Testis (tissue), 3 donors: ENCODE measurements around the gene PLAAT5. TPM values are rescaled to one million over a fixed set of nuclear protein-coding genes. Genes with fewer than 3 reads are reported as not detected.

Experiments
- DNase-seq: peaks from one replicate; pipeline ENCODE4 v3.0.0-alpha.2; 2019
- H3K27ac ChIP-seq, 2 donors: fragments of 200-600 bp; sonication (generic); one replicate each; pipeline ENCODE4 v1.5.1; 2019
- H3K27me3 ChIP-seq: fragments of 200-600 bp; sonication (generic); one replicate; pipeline ENCODE4 v1.5.1; 2019
- H3K36me3 ChIP-seq: fragments of 200-600 bp; sonication (generic); one replicate; pipeline ENCODE4 v1.5.1; 2017; ENCODE audit warnings: low read depth; ENCODE audit errors: missing control alignments
- H3K4me1 ChIP-seq: fragments of 200-600 bp; sonication (generic); one replicate; pipeline ENCODE4 v1.5.1; 2019
- H3K4me3 ChIP-seq, 2 donors: fragments of 200-600 bp; sonication (generic); one replicate each; pipeline ENCODE4 v1.5.1; 2017 to 2019
- H3K9me3 ChIP-seq: fragments of 200-600 bp; sonication (generic); one replicate; pipeline ENCODE4 v1.5.1; 2017
- POLR2A ChIP-seq: fragments of 450-650 bp; IDR thresholded peaks from one replicate; pipeline ENCODE4 v1.6.1; 2017; ENCODE audit warnings: antibody characterized with exemption, mild to moderate bottlenecking, moderate library complexity
- WGBS, 2 donors: methylation state at CpG; one replicate each; pipeline ENCODE4 v1.1.5; 2018; 5-methylcytosine and 5-hydroxymethylcytosine counted together
- intact Hi-C: fragments of 100-400 bp; cut with DNase I; formaldehyde crosslinking; loops from one replicate; pipeline ENCODE4 v1.15.1; 2023; ENCODE audit warnings: low total_unique reads
- polyA plus RNA-seq: library from polyadenylated mRNA; stranded (reverse); fragments of 350-450 nt; fragmentation: Illumina TruSeq; extraction: RNeasy Lipid Tissue Mini Kit (QIAGEN cat#74804); gene quantifications from one replicate; pipeline ENCODE4 v1.2.3, GENCODE V29; 2014; ENCODE audit warnings: low read depth, low replicate concordance; ENCODE audit not compliant: insufficient read depth
- total RNA-seq, 2 donors: library from RNA; depleted of rRNA; stranded (reverse); fragments of >200 nt; gene quantifications; one replicate each; pipeline ENCODE4 v1.2.3, GENCODE V29; 2016
- TF ChIP-seq, protein P1 (sequence below), 3 experiments: fragments of 450-650 bp in 2 of 3; fragments of 200-600 bp in 1 of 3; sonication (generic) in 1 of 3; IDR thresholded peaks; one replicate each; pipeline ENCODE4 v1.5.1; 2016 to 2019; ENCODE audit warnings: antibody characterized with exemption in 3 of 3, mild to moderate bottlenecking in 2 of 3, moderate library complexity in 1 of 3

Gene PLAAT5
- total and polyA plus RNA-seq, 3 donors from 2014 or later: 60.6 to 148 (median 92.8) TPM

DNA sequence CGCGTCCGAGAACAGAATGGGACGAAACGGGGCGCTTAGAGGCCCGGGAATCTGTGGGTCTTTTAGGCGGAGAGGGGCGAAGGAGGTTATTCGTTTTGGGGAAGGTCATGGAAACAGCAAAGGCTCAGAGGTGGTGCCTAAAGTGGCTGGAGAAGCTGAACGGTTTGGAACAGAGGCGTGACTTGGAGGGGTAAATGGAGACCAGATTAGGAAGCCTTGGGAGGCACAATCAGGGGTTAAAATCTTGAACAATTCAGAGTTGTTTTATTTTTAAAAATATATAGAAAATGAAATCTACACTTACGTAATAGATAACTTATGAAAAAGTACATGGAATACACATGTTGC is 247 bp upstream of the PLAAT5 start:
- intact Hi-C loops: no loop called here
- Histone ChIP-seq H3K4me3 (peak overlapping the region; percentile 48 to 71), H3K27me3 (no peaks in the 10 kb centered on the region), H3K27ac (peak overlapping the region; percentile 56 to 93), H3K9me3 (no peaks in the 10 kb centered on the region), H3K36me3 (no peaks in the 10 kb centered on the region), H3K4me1 (peaks cover 27% of the 10 kb centered on the region)
- no peak for TF ChIP-seq POLR2A
- TF ChIP-seq, protein P1, sequence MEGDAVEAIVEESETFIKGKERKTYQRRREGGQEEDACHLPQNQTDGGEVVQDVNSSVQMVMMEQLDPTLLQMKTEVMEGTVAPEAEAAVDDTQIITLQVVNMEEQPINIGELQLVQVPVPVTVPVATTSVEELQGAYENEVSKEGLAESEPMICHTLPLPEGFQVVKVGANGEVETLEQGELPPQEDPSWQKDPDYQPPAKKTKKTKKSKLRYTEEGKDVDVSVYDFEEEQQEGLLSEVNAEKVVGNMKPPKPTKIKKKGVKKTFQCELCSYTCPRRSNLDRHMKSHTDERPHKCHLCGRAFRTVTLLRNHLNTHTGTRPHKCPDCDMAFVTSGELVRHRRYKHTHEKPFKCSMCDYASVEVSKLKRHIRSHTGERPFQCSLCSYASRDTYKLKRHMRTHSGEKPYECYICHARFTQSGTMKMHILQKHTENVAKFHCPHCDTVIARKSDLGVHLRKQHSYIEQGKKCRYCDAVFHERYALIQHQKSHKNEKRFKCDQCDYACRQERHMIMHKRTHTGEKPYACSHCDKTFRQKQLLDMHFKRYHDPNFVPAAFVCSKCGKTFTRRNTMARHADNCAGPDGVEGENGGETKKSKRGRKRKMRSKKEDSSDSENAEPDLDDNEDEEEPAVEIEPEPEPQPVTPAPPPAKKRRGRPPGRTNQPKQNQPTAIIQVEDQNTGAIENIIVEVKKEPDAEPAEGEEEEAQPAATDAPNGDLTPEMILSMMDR (IDR thresholded peaks at IDR 0.05): no peak
- DNase-seq: no peak
- 0 to 1% methylated on average over 13 of the region's 13 CpGs for WGBS, 2 donors

DNA sequence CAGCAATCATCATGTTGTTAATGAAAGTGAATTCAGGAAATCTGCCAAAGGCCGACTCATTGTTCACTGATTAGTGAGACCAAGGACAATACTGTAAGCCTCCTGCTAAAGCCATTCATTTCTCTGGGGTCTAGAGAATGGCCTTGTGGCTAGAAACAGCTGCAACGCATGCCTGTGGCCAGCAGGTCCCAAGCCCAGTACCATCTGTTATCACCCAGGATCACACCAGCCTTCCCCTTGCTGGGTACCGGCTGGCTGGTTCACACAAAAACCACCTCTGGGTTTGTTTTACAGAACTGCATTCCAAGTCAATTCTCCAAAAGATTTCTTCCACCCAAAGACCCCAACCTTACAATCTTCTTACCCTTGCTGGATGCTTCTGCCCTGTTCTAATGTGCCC is 1.1 kb downstream of the PLAAT5 start:
- Histone ChIP-seq H3K27ac (peak overlapping the region; percentile 56 to 93), H3K27me3 (no peaks in the 10 kb centered on the region), H3K9me3 (no peaks in the 10 kb centered on the region), H3K36me3 (no peaks in the 10 kb centered on the region), H3K4me1 (peaks cover 26% of the 10 kb centered on the region), H3K4me3 (peak overlapping the region; percentile 48 to 71)
- WGBS, 2 donors: 31 to 33% methylated on average over 3 of the region's 3 CpGs
- DNase-seq: peak; percentile 49
- TF ChIP-seq, protein P1 (IDR thresholded peaks at IDR 0.05): no peak
- no peak for TF ChIP-seq POLR2A
- intact Hi-C loops: loop anchor here (10.0 kb wide), 1 partner anchor 145 kb away; no protein-coding TSS in a partner anchor

DNA sequence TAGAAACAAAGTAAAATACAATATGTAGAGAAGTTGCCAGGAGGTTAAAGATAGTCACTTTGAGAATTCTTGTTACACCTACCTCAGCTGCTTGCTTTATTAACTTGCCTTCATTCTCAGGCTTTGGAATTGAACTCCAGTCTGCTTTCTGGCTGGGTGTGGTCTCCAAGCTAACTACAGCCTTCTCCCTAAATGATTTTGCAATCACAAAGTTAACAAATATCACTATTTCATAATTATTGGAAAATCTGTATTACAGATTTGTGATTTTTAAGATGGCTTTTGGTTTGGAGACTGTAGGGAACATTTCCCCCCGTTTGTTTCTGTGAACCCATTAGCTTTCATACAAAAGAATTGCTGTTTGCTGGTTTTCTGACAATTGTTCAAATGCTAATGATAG is 2.2 kb downstream of the PLAAT5 start:
- H3K9me3 ChIP-seq: no peaks in the 10 kb centered on the region
- H3K27me3 ChIP-seq: no peaks in the 10 kb centered on the region
- intact Hi-C loops: loop anchor here (10.0 kb wide), 1 partner anchor 146 kb away; no protein-coding TSS in a partner anchor
- no peak overlapping the region for H3K4me3 ChIP-seq
- no peak for DNase-seq
- TF ChIP-seq, protein P1 (IDR thresholded peaks at IDR 0.05): no peak
- TF ChIP-seq POLR2A: no peak
- WGBS, 2 donors: 45 to 46% methylated on average over 1 of the region's 1 CpG
- peak overlapping the region in 1 of 2 donors; percentile 56 for H3K27ac ChIP-seq
- no peaks in the 10 kb centered on the region for H3K36me3 ChIP-seq
- peaks cover 18% of the 10 kb centered on the region for H3K4me1 ChIP-seq

DNA sequence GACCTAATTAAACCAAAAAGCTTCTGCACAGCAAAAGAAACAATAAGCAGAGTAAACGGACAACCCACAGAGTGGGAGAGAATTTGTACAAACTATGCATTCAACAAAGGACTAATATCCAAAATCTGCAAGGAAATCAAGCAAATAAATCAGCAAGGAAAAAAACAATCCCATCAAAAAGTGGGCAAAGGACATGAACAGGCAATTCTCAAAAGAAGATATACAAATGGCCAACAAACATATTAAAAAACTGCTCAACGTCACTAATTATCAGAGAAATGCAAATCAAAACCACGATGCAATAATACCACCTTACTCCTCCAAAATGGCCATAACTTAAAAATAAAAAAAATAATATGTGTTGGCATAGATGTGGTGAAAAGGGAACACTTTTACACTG is 5.2 kb downstream of the PLAAT5 start:
- WGBS, 2 donors: 85 to 88% methylated on average over 3 of the region's 3 CpGs
- Histone ChIP-seq H3K9me3 (no peaks in the 10 kb centered on the region), H3K4me3 (no peak overlapping the region), H3K4me1 (peaks cover 5% of the 10 kb centered on the region), H3K36me3 (no peaks in the 10 kb centered on the region), H3K27me3 (no peaks in the 10 kb centered on the region), H3K27ac (no peak overlapping the region)
- intact Hi-C loops: loop anchor here (10.0 kb wide), 1 partner anchor 149 kb away; no protein-coding TSS in a partner anchor
- no peak for DNase-seq
- TF ChIP-seq, protein P1 (IDR thresholded peaks at IDR 0.05): no peak
- no peak for TF ChIP-seq POLR2A

DNA sequence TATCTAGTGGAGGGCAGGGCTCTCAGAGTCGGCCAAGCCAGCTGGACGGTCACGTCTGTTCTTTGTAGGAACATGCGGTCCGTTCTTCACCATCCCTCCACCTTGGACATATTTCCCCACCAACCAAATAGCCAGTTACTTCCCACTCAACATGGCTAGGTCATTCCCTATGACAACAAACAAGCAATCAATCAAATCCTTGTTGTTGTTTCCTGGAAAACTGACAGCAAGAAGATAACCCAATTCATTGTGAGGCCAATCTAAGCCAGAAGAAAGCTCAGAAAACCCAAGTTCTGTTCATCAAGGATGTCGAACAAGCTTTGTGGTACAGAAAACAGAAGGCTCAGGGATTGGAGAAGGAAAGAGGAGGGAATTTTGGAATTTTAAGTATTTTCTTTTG is 10.9 kb downstream of the PLAAT5 start:
- Histone ChIP-seq H3K27me3 (no peaks in the 10 kb centered on the region), H3K4me1 (peaks cover 5% of the 10 kb centered on the region), H3K36me3 (no peaks in the 10 kb centered on the region), H3K9me3 (no peaks in the 10 kb centered on the region), H3K4me3 (no peak overlapping the region), H3K27ac (no peak overlapping the region)
- TF ChIP-seq POLR2A: no peak
- TF ChIP-seq, protein P1 (IDR thresholded peaks at IDR 0.05): no peak
- intact Hi-C loops: loop anchor here (10.0 kb wide), 1 partner anchor 155 kb away; no protein-coding TSS in a partner anchor
- WGBS, 2 donors: 78 to 91% methylated on average over 6 of the region's 6 CpGs
- no peak for DNase-seq
